Activated CD8-positive, alpha-beta T cell treated with anti-CD3 and anti-CD28 coated beads, Interleukin-2, amount 10 ng/mL, durations not matched to agents 7 days and 5 days (primary cell): Measurements from ENCODE around the gene CIBAR2. TPM values are rescaled to one million over a fixed set of nuclear protein-coding genes. Genes with fewer than 3 reads are reported as not detected.

Experiments used
- ATAC-seq: fragments of 150-1000 bp; cut with Tn5 transposase; one replicate; pipeline ENCODE4 v1.10.0; 2021; ENCODE audit warnings: moderate library complexity
- CTCF ChIA-PET: fragments of 350-600 bp; sonication (Branson Sonifier 250); formaldehyde crosslinking; loops from one replicate; lab custom pipeline; 2021; ENCODE audit warnings: antibody characterized with exemption; lab: Charles Lee
- POLR2A ChIA-PET: fragments of 350-600 bp; sonication (Branson Sonifier 250); formaldehyde crosslinking; loops from one replicate; lab custom pipeline; 2021; ENCODE audit warnings: antibody characterized with exemption; lab: Charles Lee
- DNase-seq: peaks from one replicate; pipeline ENCODE4 v3.0.0-alpha.2; 2020
- H3K27ac Mint-ChIP-seq: one replicate; pipeline ENCODE4 v1.8.0; 2021; ENCODE audit warnings: mild to moderate bottlenecking, mixed read lengths
- H3K27me3 Mint-ChIP-seq: one replicate; pipeline ENCODE4 v1.8.0; 2021; ENCODE audit warnings: low read depth, mixed read lengths
- H3K36me3 Mint-ChIP-seq: one replicate; pipeline ENCODE4 v1.8.0; 2021; ENCODE audit warnings: low read depth, mixed read lengths
- H3K4me1 Mint-ChIP-seq: one replicate; pipeline ENCODE4 v1.8.0; 2021; ENCODE audit warnings: low read depth, mixed read lengths
- H3K4me3 Mint-ChIP-seq: one replicate; pipeline ENCODE4 v1.8.0; 2021; ENCODE audit warnings: mild to moderate bottlenecking, mixed read lengths
- H3K9me3 Mint-ChIP-seq: one replicate; pipeline ENCODE4 v1.8.0; 2022; ENCODE audit warnings: mixed read lengths; ENCODE audit not compliant: insufficient read depth
- total RNA-seq, 2 experiments: library from RNA; stranded (reverse); gene quantifications; one replicate each; pipeline ENCODE4 v1.2.3, GENCODE V29; 2021

The CIBAR2 gene
- total RNA-seq, 2 experiments from 2014 or later = not detected

- H3K9me3 Mint-ChIP-seq = no peaks in the 10 kb centered on the region
- no peak overlapping the region for H3K4me3 Mint-ChIP-seq
- ChIA-PET POLR2A (no interaction called here), CTCF (no interaction called here)
- H3K27ac Mint-ChIP-seq = no peak overlapping the region
- DNase-seq = no peak
- peaks cover 10% of the 10 kb centered on the region for H3K4me1 Mint-ChIP-seq
- peaks cover 34% of the 10 kb centered on the region for H3K27me3 Mint-ChIP-seq
- H3K36me3 Mint-ChIP-seq = no peaks in the 10 kb centered on the region
- ATAC-seq = no peak
These were observed 22.0 kb upstream of the CIBAR2 start for GRCh38 chr16:85134076-85134788.

GRCh38 chr16:85133290-85133599, 21.0 kb upstream of the CIBAR2 start:
- H3K36me3 Mint-ChIP-seq = no peaks in the 10 kb centered on the region
- peaks cover 25% of the 10 kb centered on the region for H3K27me3 Mint-ChIP-seq
- no peak overlapping the region for H3K4me3 Mint-ChIP-seq
- CTCF ChIA-PET = interaction anchor here (0.8 kb wide), 1 partner anchor 19 kb away, joined by 3 read pairs; no protein-coding TSS in a partner anchor
- DNase-seq = no peak
- H3K27ac Mint-ChIP-seq = no peak overlapping the region
- ATAC-seq = no peak
- POLR2A ChIA-PET = no interaction called here
- no peaks in the 10 kb centered on the region for H3K9me3 Mint-ChIP-seq
- peaks cover 10% of the 10 kb centered on the region for H3K4me1 Mint-ChIP-seq

GRCh38 chr16:85132456-85133289, 20.4 kb upstream of the CIBAR2 start:
- CTCF ChIA-PET = interaction anchor here (0.8 kb wide), 1 partner anchor 18 kb away, joined by 3 read pairs; no protein-coding TSS in a partner anchor
- Mint-ChIP-seq H3K36me3 (no peaks in the 10 kb centered on the region), H3K27me3 (peaks cover 19% of the 10 kb centered on the region), H3K4me3 (no peak overlapping the region), H3K9me3 (no peaks in the 10 kb centered on the region), H3K27ac (no peak overlapping the region), H3K4me1 (peaks cover 8% of the 10 kb centered on the region)
- ATAC-seq (no peak), DNase-seq (no peak)
- POLR2A ChIA-PET = no interaction called here

GRCh38 chr16:85130705-85131028, 18.4 kb upstream of the CIBAR2 start:
- ChIA-PET POLR2A (no interaction called here), CTCF (interaction anchor here (1.5 kb wide), 1 partner anchor 16 kb away, joined by 4 read pairs; no protein-coding TSS in a partner anchor)
- Mint-ChIP-seq H3K4me1 (no peaks in the 10 kb centered on the region), H3K9me3 (no peaks in the 10 kb centered on the region), H3K4me3 (no peak overlapping the region), H3K27me3 (peaks cover 5% of the 10 kb centered on the region), H3K27ac (no peak overlapping the region), H3K36me3 (no peaks in the 10 kb centered on the region)
- DNase-seq (no peak), ATAC-seq (no peak)

- DNase-seq (no peak), ATAC-seq (no peak)
- peak overlapping the region; percentile 43 for H3K27ac Mint-ChIP-seq
- ChIA-PET CTCF (interaction anchor here (1.5 kb wide), 1 partner anchor 15 kb away, joined by 4 read pairs; no protein-coding TSS in a partner anchor), POLR2A (no interaction called here)
- no peaks in the 10 kb centered on the region for H3K36me3 Mint-ChIP-seq
- H3K9me3 Mint-ChIP-seq = no peaks in the 10 kb centered on the region
- peaks cover 3% of the 10 kb centered on the region for H3K27me3 Mint-ChIP-seq
- no peaks in the 10 kb centered on the region for H3K4me1 Mint-ChIP-seq
- no peak overlapping the region for H3K4me3 Mint-ChIP-seq
These were observed 17.8 kb upstream of the CIBAR2 start for GRCh38 chr16:85129876-85130704.

- ChIA-PET POLR2A (no interaction called here), CTCF (no interaction called here)
- Mint-ChIP-seq H3K27me3 (peaks cover 3% of the 10 kb centered on the region), H3K27ac (no peak overlapping the region), H3K9me3 (no peaks in the 10 kb centered on the region), H3K4me3 (no peak overlapping the region), H3K4me1 (no peaks in the 10 kb centered on the region), H3K36me3 (no peaks in the 10 kb centered on the region)
- ATAC-seq = no peak
- DNase-seq = no peak
These were observed 16.0 kb upstream of the CIBAR2 start for GRCh38 chr16:85128079-85128837.

- CTCF ChIA-PET = no interaction called here
- no peaks in the 10 kb centered on the region for H3K27me3 Mint-ChIP-seq
- ATAC-seq = no peak
- H3K4me3 Mint-ChIP-seq = no peak overlapping the region
- POLR2A ChIA-PET = no interaction called here
- no peaks in the 10 kb centered on the region for H3K4me1 Mint-ChIP-seq
- H3K9me3 Mint-ChIP-seq = no peaks in the 10 kb centered on the region
- H3K36me3 Mint-ChIP-seq = no peaks in the 10 kb centered on the region
- DNase-seq = no peak
- no peak overlapping the region for H3K27ac Mint-ChIP-seq
These were observed 15.1 kb upstream of the CIBAR2 start for GRCh38 chr16:85127379-85127723.

GRCh38 chr16:85126705-85127378, 14.6 kb upstream of the CIBAR2 start:
- H3K27ac Mint-ChIP-seq = no peak overlapping the region
- CTCF ChIA-PET = interaction anchor here (4.1 kb wide), 1 partner anchor 12 kb away, joined by 18 read pairs; no protein-coding TSS in a partner anchor
- H3K9me3 Mint-ChIP-seq = no peaks in the 10 kb centered on the region
- ATAC-seq (no peak), DNase-seq (no peak)
- POLR2A ChIA-PET = no interaction called here
- H3K27me3 Mint-ChIP-seq = no peaks in the 10 kb centered on the region
- H3K36me3 Mint-ChIP-seq = no peaks in the 10 kb centered on the region
- H3K4me3 Mint-ChIP-seq = no peak overlapping the region
- no peaks in the 10 kb centered on the region for H3K4me1 Mint-ChIP-seq

- Mint-ChIP-seq H3K4me3 (no peak overlapping the region), H3K4me1 (no peaks in the 10 kb centered on the region), H3K36me3 (no peaks in the 10 kb centered on the region), H3K27me3 (no peaks in the 10 kb centered on the region), H3K27ac (no peak overlapping the region), H3K9me3 (no peaks in the 10 kb centered on the region)
- DNase-seq (no peak), ATAC-seq (no peak)
- ChIA-PET POLR2A (no interaction called here), CTCF (interaction anchor here (4.1 kb wide), 1 partner anchor 12 kb away, joined by 18 read pairs; no protein-coding TSS in a partner anchor)
These were observed 14.1 kb upstream of the CIBAR2 start for GRCh38 chr16:85126394-85126704.

GRCh38 chr16:85125570-85126393, 13.5 kb upstream of the CIBAR2 start:
- no peak overlapping the region for H3K27ac Mint-ChIP-seq
- DNase-seq = no peak
- no peak overlapping the region for H3K4me3 Mint-ChIP-seq
- no peak for ATAC-seq
- ChIA-PET CTCF (interaction anchor here (4.1 kb wide), 1 partner anchor 11 kb away, joined by 18 read pairs; no protein-coding TSS in a partner anchor), POLR2A (no interaction called here)
- H3K36me3 Mint-ChIP-seq = no peaks in the 10 kb centered on the region
- H3K4me1 Mint-ChIP-seq = no peaks in the 10 kb centered on the region
- no peaks in the 10 kb centered on the region for H3K9me3 Mint-ChIP-seq
- no peaks in the 10 kb centered on the region for H3K27me3 Mint-ChIP-seq
